H9 (cell line): Measurements from ENCODE around the gene MEIOSIN. TPM values are rescaled to one million over a fixed set of nuclear protein-coding genes. Genes with fewer than 3 reads are reported as not detected.

Source experiments
- DNase-seq: peaks from one replicate; pipeline ENCODE4 v3.0.0-alpha.2; 2017
- H2AFZ ChIP-seq: one replicate; pipeline ENCODE4 v1.6.1; 2013; ENCODE audit warnings: mild to moderate bottlenecking, low read length, control low read depth, moderate library complexity
- H2AK5ac ChIP-seq: 2 replicates; pipeline ENCODE4 v1.6.1; 2013; ENCODE audit warnings: low read length, control low read depth, mixed read lengths; ENCODE audit not compliant: insufficient read length
- H2BK120ac ChIP-seq: one replicate; pipeline ENCODE4 v1.6.1; 2013; ENCODE audit warnings: low read depth, mild to moderate bottlenecking, low read length, control low read depth, inconsistent platforms; ENCODE audit not compliant: poor library complexity, severe bottlenecking
- H2BK12ac ChIP-seq: 2 replicates; pipeline ENCODE4 v1.6.1; 2013; ENCODE audit warnings: low read length, control low read depth, mixed read lengths, low read depth; ENCODE audit not compliant: insufficient read length
- H2BK15ac ChIP-seq: 2 replicates; pipeline ENCODE4 v1.6.1; 2013; ENCODE audit warnings: low read depth, low read length, control low read depth
- H2BK20ac ChIP-seq: one replicate; pipeline ENCODE4 v1.6.1; 2013; ENCODE audit warnings: low read depth, mild to moderate bottlenecking, low read length, control low read depth, inconsistent platforms; ENCODE audit not compliant: poor library complexity, severe bottlenecking
- H2BK5ac ChIP-seq: 2 replicates; pipeline ENCODE4 v1.6.1; 2013; ENCODE audit warnings: low read length, control low read depth, mixed read lengths; ENCODE audit not compliant: insufficient read length
- H3K14ac ChIP-seq: 2 replicates; pipeline ENCODE4 v1.6.1; 2013; ENCODE audit warnings: low read length, control low read depth; ENCODE audit not compliant: insufficient read depth
- H3K18ac ChIP-seq: 2 replicates; pipeline ENCODE4 v1.6.1; 2013; ENCODE audit warnings: low read depth, mild to moderate bottlenecking, mixed read lengths, low read length, control low read depth; ENCODE audit not compliant: insufficient read length
- H3K23ac ChIP-seq: 2 replicates; pipeline ENCODE4 v1.6.1; 2013; ENCODE audit warnings: low read length, control low read depth, mixed read lengths, low read depth; ENCODE audit not compliant: insufficient read length
- H3K23me2 ChIP-seq: 2 replicates; pipeline ENCODE4 v1.6.1; 2013; ENCODE audit warnings: low read depth, mild to moderate bottlenecking, mixed read lengths, low read length, control low read depth; ENCODE audit not compliant: insufficient read length, poor library complexity, severe bottlenecking
- H3K27ac ChIP-seq: 2 replicates; pipeline ENCODE4 v1.5.1; 2013; ENCODE audit warnings: low read length, control low read depth, mixed read lengths, low read depth; ENCODE audit not compliant: insufficient read length
- H3K27me3 ChIP-seq: 2 replicates; pipeline ENCODE4 v1.6.1; 2013; ENCODE audit warnings: low read length, control low read depth, inconsistent platforms; ENCODE audit not compliant: insufficient read depth
- H3K4ac ChIP-seq: 2 replicates; pipeline ENCODE4 v1.6.1; 2013; ENCODE audit warnings: low read depth, mild to moderate bottlenecking, control low read depth, inconsistent platforms, low read length, moderate library complexity
- H3K4me1 ChIP-seq: 2 replicates; pipeline ENCODE4 v1.6.1; 2013; ENCODE audit warnings: low read length, control low read depth, inconsistent platforms; ENCODE audit not compliant: insufficient read depth
- H3K4me2 ChIP-seq: 2 replicates; pipeline ENCODE4 v1.6.1; 2013; ENCODE audit warnings: low read length, control low read depth, mixed read lengths; ENCODE audit not compliant: insufficient read length, insufficient read depth
- H3K56ac ChIP-seq: 2 replicates; pipeline ENCODE4 v1.6.1; 2013; ENCODE audit warnings: low read depth, mild to moderate bottlenecking, mixed read lengths, low read length, control low read depth; ENCODE audit not compliant: insufficient read length
- H3K79me1 ChIP-seq: 2 replicates; pipeline ENCODE4 v1.6.1; 2013; ENCODE audit warnings: low read depth, mild to moderate bottlenecking, moderate library complexity, low read length, control low read depth, inconsistent platforms; ENCODE audit not compliant: insufficient read depth, poor library complexity, severe bottlenecking
- H3K79me2 ChIP-seq: 2 replicates; pipeline ENCODE4 v1.6.1; 2013; ENCODE audit warnings: low read length, control low read depth, inconsistent platforms; ENCODE audit not compliant: insufficient read depth
- H3K9ac ChIP-seq: 2 replicates; pipeline ENCODE4 v1.6.1; 2013; ENCODE audit warnings: low read length, control low read depth, mixed read lengths; ENCODE audit not compliant: insufficient read length; ENCODE audit errors: extremely low read depth
- H3K9me3 ChIP-seq: one replicate; pipeline ENCODE4 v1.6.1; 2013; ENCODE audit warnings: low read depth, low read length, inconsistent platforms; ENCODE audit not compliant: control insufficient read depth
- H3T11ph ChIP-seq: one replicate; pipeline ENCODE4 v1.6.1; 2013; ENCODE audit warnings: mild to moderate bottlenecking, low read length, control low read depth, inconsistent platforms
- H4K20me1 ChIP-seq: one replicate; pipeline ENCODE4 v1.6.1; 2013; ENCODE audit not compliant: control insufficient read depth, insufficient read length, insufficient read depth
- H4K5ac ChIP-seq: 2 replicates; pipeline ENCODE4 v1.6.1; 2013; ENCODE audit warnings: low read depth, mild to moderate bottlenecking, mixed read lengths, low read length, control low read depth; ENCODE audit not compliant: insufficient read length
- H4K8ac ChIP-seq: replicated peaks from 2 replicates; pipeline ENCODE4 v1.6.1; 2013; ENCODE audit warnings: low read length, control low read depth, mixed read lengths, low read depth; ENCODE audit not compliant: insufficient read length
- H4K91ac ChIP-seq: 2 replicates; pipeline ENCODE4 v1.6.1; 2013; ENCODE audit warnings: low read depth, mild to moderate bottlenecking, moderate library complexity, mixed read lengths, low read length, control low read depth; ENCODE audit not compliant: insufficient read length
- H3K27ac Mint-ChIP-seq, 3 experiments: 2 replicates in 2 of 3; 3 replicates in 1 of 3; pipeline ENCODE4 v1.8.0; 2020 to 2021; ENCODE audit warnings: mixed read lengths in 3 of 3, mild to moderate bottlenecking in 1 of 3, moderate library complexity in 1 of 3
- H3K27me3 Mint-ChIP-seq: 2 replicates; pipeline ENCODE4 v1.8.0; 2021; ENCODE audit warnings: low read depth, mild to moderate bottlenecking, moderate library complexity, mixed read lengths
- H3K36me3 Mint-ChIP-seq, 3 experiments: 2 replicates in 2 of 3; 3 replicates in 1 of 3; pipeline ENCODE4 v1.8.0; 2020 to 2021; ENCODE audit warnings: low read depth in 3 of 3, mixed read lengths in 3 of 3; ENCODE audit not compliant: insufficient read depth in 1 of 3
- H3K4me1 Mint-ChIP-seq, 2 experiments: 2 replicates each; pipeline ENCODE4 v1.8.0; 2020; ENCODE audit warnings: mixed read lengths in 2 of 2
- H3K4me3 Mint-ChIP-seq, 2 experiments: 2 replicates in 1 of 2; 3 replicates in 1 of 2; pipeline ENCODE4 v1.8.0; 2020 to 2021; ENCODE audit warnings: mild to moderate bottlenecking in 2 of 2, mixed read lengths in 2 of 2, moderate library complexity in 1 of 2
- H3K9me3 Mint-ChIP-seq, 2 experiments: 2 replicates in 1 of 2; 3 replicates in 1 of 2; pipeline ENCODE4 v1.8.0; 2020; ENCODE audit warnings: mild to moderate bottlenecking in 2 of 2, mixed read lengths in 2 of 2, moderate library complexity in 1 of 2
- CTCF ChIP-seq: fragments of 200-600 bp; sonication (generic); conservative IDR thresholded peaks from 3 replicates; pipeline ENCODE4 v1.8.0; 2021; ENCODE audit warnings: antibody characterized with exemption, mild to moderate bottlenecking
- WGBS: extraction: QIAGEN DNeasy Blood & Tissue Kit; methylation state at CpG from one replicate; pipeline ENCODE4 v1.1.7; 2013; ENCODE audit warnings: missing lambda C conversion rate, low lambda C conversion rate, mixed read lengths; ENCODE audit not compliant: insufficient read length; ENCODE audit errors: extremely low coverage; 5-methylcytosine and 5-hydroxymethylcytosine counted together
- total RNA-seq: library from RNA; stranded (reverse); gene quantifications from 2 replicates; pipeline ENCODE4 v1.2.1, GENCODE V29; 2021

Gene MEIOSIN
- total RNA-seq, 1 experiment from 2014 or later, result not detected

GRCh38 chr19:45801603-45802175, 68.5 kb downstream of the MEIOSIN start:
- no peak overlapping the region for H3K27ac ChIP-seq
- no peak overlapping the region for H3K9ac ChIP-seq
- Mint-ChIP-seq H3K27me3 (peaks cover 45% of the 10 kb centered on the region), H3K27ac (no peak overlapping the region), H3K9me3 (no peaks in the 10 kb centered on the region; a peak in 1 of 5 replicates), H3K36me3 (no peaks in the 10 kb centered on the region), H3K4me1 (peaks cover 8 to 21% of the 10 kb centered on the region in 2 experiments), H3K4me3 (no peak overlapping the region)
- no peak overlapping the region for H2AFZ ChIP-seq
- H2BK5ac ChIP-seq, result no peak overlapping the region
- no peaks in the 10 kb centered on the region for H3K79me1 ChIP-seq
- WGBS, result no CpG with 5 or more reads among the region's 7 CpGs
- no peak overlapping the region for H4K91ac ChIP-seq
- H3T11ph ChIP-seq, result no peak overlapping the region
- H2BK20ac ChIP-seq, result no peak overlapping the region
- no peak for DNase-seq
- no peak overlapping the region for H2BK15ac ChIP-seq
- H3K23ac ChIP-seq, result no peak overlapping the region
- H2AK5ac ChIP-seq, result no peak overlapping the region
- H3K23me2 ChIP-seq, result no peaks in the 10 kb centered on the region
- H3K79me2 ChIP-seq, result no peaks in the 10 kb centered on the region
- H3K4me2 ChIP-seq, result no peak overlapping the region
- H3K56ac ChIP-seq, result no peak overlapping the region
- no peak for TF ChIP-seq CTCF
- no peak overlapping the region for H2BK12ac ChIP-seq
- no peak overlapping the region for H3K18ac ChIP-seq
- no peak overlapping the region; the same call in 1 of the 2 replicates for H3K14ac ChIP-seq
- H4K20me1 ChIP-seq, result no peaks in the 10 kb centered on the region
- H2BK120ac ChIP-seq, result no peak overlapping the region
- H3K27me3 ChIP-seq, result no peaks in the 10 kb centered on the region
- no peak overlapping the region for H4K5ac ChIP-seq
- no peak overlapping the region for H4K8ac ChIP-seq
- H3K9me3 ChIP-seq, result no peaks in the 10 kb centered on the region
- H3K4ac ChIP-seq, result no peak overlapping the region
- H3K4me1 ChIP-seq, result no peaks in the 10 kb centered on the region
